ENCODE measurements around the gene TSSC4.

Gene TSSC4

DNA sequence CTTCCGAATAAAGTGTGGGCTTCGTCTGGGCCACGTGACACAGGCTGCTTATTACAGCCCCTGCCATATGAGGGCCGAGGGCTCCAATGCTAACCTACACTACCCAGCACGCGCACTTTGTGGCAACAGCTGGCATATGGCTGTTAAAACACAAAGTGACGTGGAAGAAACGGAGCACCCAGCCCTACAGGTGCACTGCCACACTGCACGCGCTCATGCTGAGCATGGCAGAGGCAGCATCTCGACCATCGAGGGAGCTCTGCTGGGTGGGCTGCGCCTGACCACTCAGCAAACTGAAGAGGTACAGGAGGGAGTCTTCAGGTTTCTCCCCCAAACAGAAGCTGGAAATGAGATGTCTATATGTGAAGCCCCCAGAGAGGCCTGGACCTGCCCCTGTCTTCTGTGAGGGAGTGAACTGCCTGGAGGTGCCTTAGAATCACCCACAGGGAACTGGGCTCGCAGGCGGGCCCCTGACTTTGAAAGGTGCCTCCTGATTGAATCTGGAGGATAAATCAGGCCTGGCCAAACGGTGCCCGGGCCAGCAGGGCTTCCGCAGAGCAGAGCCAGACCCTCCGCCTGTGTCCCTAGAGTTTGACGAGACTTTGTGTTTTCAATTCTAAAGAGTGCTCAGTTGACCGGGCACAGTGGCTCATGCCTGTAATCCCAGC lies 18.3 kb downstream of the TSSC4 start:
- Histone ChIP-seq H3K27ac (no peak overlapping the region), H3K4me1 (no peaks in the 10 kb centered on the region), H3K36me3 (ENCODE audit: control insufficient read depth, insufficient read depth, low read length) (no peaks in the 10 kb centered on the region), H3K4me2 (ENCODE audit: low read length) (no peak overlapping the region), H3K4me3 (ENCODE audit: low read depth, low read length) (no peak overlapping the region), H3K27me3 (ENCODE audit: control insufficient read depth, insufficient read depth, low read length) (no peaks in the 10 kb centered on the region), H3K9me3 (ENCODE audit: control insufficient read depth, low read length) (no peaks in the 10 kb centered on the region), H3K9ac (no peak overlapping the region), H2AFZ (no peak overlapping the region), H3K79me2 (no peaks in the 10 kb centered on the region)
- TF ChIP-seq, protein P1, sequence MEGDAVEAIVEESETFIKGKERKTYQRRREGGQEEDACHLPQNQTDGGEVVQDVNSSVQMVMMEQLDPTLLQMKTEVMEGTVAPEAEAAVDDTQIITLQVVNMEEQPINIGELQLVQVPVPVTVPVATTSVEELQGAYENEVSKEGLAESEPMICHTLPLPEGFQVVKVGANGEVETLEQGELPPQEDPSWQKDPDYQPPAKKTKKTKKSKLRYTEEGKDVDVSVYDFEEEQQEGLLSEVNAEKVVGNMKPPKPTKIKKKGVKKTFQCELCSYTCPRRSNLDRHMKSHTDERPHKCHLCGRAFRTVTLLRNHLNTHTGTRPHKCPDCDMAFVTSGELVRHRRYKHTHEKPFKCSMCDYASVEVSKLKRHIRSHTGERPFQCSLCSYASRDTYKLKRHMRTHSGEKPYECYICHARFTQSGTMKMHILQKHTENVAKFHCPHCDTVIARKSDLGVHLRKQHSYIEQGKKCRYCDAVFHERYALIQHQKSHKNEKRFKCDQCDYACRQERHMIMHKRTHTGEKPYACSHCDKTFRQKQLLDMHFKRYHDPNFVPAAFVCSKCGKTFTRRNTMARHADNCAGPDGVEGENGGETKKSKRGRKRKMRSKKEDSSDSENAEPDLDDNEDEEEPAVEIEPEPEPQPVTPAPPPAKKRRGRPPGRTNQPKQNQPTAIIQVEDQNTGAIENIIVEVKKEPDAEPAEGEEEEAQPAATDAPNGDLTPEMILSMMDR (IDR thresholded peaks at IDR 0.05): no peak

DNA sequence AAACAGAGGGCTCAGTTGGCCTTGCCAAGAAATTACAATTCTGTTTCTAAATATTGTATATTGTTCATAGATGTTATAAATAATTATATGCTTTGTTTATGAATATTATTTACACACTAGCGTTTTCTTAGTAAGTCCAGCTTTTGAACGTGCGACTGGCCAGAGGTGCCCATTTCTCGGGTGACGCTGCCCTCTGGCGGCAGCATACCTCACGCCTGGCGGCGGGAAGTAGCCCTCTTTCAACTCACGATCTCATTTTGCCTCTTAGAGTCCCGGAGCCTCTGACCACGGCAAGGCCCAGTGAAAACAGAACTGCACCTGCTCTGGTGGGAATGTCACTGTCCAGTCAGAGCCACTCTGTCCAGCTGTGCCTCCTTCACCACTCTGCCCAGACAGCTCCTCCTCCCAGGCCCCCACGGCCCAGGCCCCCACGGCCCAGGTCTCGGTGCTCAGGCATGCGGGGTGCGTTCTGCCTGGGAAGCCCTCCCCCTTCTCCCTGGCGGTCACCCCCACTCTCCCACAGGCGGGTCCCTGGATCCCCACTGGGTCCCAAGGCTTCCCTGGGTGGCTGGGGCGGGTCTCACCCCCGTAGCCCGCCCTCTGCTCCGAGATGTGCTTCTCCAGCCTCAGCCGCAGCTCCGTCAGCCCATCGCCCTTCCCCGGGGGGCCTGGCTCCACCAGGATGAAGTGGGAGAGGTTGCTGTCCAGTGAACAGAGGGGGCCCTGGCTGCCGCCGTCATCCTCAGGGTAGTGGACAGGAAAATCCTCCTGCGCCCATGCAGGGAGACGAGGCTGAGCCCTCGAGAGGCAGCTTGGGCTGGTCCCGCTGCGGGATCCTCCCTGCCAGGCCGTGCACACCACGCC lies 19.3 kb downstream of the TSSC4 start:
- H3K9ac ChIP-seq: no peak overlapping the region
- H3K4me1 ChIP-seq: no peaks in the 10 kb centered on the region
- no peaks in the 10 kb centered on the region for H3K9me3 ChIP-seq (ENCODE audit: control insufficient read depth, low read length)
- H3K79me2 ChIP-seq: no peaks in the 10 kb centered on the region
- TF ChIP-seq, protein P1 (IDR thresholded peaks at IDR 0.05): peak; percentile 50
- H3K36me3 ChIP-seq (ENCODE audit: control insufficient read depth, insufficient read depth, low read length): no peaks in the 10 kb centered on the region
- H2AFZ ChIP-seq: peak overlapping the region; percentile 46
- no peak overlapping the region for H3K4me2 ChIP-seq (ENCODE audit: low read length)
- no peaks in the 10 kb centered on the region for H3K27me3 ChIP-seq (ENCODE audit: control insufficient read depth, insufficient read depth, low read length)
- H3K27ac ChIP-seq: no peak overlapping the region
- H3K4me3 ChIP-seq (ENCODE audit: low read depth, low read length): no peak overlapping the region

DNA sequence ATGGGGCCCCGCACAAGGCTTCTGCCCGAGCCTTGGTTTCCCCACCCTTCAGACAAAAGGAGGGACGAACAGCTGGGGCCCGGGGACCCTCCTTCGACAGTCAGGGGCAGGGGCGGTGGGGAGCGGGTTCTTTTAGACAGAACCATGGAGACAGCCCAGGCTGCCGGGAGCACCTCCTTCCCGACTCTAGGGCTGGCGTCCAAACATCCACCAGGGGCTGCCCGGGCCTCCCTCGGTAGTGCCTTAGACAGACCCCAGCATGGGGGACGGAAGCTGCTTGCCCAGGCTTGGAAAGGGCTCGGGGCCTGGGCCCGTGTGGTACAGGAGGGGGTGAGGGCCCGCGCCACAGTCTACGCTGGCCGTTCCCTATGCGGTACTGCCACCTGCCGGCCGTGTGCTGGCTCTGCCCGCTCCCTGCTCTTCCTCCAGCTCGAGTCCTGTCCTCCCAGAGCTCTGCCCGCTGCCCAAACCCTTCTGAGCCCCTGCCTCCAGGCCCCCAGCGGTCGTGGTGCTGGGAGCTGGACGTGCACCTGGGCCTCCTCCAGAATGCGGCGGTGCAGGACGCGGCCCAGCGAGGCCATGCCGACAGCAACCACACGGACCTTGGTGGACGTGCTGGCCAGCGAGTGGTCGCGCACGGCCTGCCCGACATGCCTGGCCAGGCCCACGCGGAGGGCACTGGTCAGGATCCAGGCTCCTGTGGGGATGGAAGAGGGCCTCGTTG lies 20.1 kb downstream of the TSSC4 start:
- H3K9me3 ChIP-seq (ENCODE audit: control insufficient read depth, low read length): no peaks in the 10 kb centered on the region
- H3K27ac ChIP-seq: no peak overlapping the region
- H3K4me3 ChIP-seq (ENCODE audit: low read depth, low read length): no peak overlapping the region
- H3K36me3 ChIP-seq (ENCODE audit: control insufficient read depth, insufficient read depth, low read length): no peaks in the 10 kb centered on the region
- no peak overlapping the region for H3K9ac ChIP-seq
- H3K4me1 ChIP-seq: no peaks in the 10 kb centered on the region
- no peaks in the 10 kb centered on the region for H3K27me3 ChIP-seq (ENCODE audit: control insufficient read depth, insufficient read depth, low read length)
- no peaks in the 10 kb centered on the region for H3K79me2 ChIP-seq
- peak overlapping the region; percentile 46 for H2AFZ ChIP-seq
- no peak overlapping the region for H3K4me2 ChIP-seq (ENCODE audit: low read length)
- TF ChIP-seq, protein P1 (IDR thresholded peaks at IDR 0.05): peak; percentile 77

DNA sequence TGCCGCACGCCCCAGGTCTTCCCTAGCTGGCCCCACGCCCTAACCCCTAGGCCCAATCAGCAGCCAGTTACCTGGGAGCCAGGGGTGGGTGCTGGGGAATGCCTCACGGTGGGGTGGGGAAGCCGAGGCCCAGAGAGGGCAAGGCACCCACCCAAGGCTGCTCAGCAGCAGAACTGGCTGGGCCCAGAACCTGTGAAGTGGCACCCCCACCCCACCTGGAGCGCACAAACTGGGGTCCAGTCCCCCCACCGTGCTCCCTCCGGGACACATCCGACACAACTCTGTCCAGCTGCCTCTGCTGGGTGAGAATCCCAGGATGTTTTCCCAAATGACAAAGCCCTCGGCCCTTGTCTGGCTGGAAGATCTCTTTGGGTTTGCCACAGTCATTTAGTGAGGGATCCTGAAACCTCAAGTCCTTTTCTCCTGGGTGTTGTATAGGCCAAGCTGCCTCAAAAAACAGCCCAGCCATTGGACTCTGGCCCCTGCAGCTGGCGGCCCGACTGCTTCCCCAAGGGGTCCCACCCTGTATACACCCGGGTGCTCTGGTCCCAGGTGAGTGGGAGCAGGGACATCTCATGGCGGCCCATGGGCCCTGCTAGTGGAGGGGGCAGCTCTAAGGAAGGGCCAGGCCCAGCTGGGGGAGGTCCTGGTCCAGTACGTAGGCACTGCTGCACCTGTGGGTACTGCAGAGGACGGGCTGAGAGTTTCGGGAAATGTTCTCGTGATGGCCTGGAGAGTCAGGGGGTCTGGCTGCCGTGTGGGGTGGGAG lies 20.9 kb downstream of the TSSC4 start:
- Histone ChIP-seq H3K9me3 (ENCODE audit: control insufficient read depth, low read length) (no peaks in the 10 kb centered on the region), H2AFZ (no peak overlapping the region), H3K27me3 (ENCODE audit: control insufficient read depth, insufficient read depth, low read length) (no peaks in the 10 kb centered on the region), H3K36me3 (ENCODE audit: control insufficient read depth, insufficient read depth, low read length) (no peaks in the 10 kb centered on the region), H3K9ac (no peak overlapping the region), H3K79me2 (no peaks in the 10 kb centered on the region), H3K4me1 (no peaks in the 10 kb centered on the region), H3K4me3 (ENCODE audit: low read depth, low read length) (no peak overlapping the region), H3K4me2 (ENCODE audit: low read length) (no peak overlapping the region), H3K27ac (no peak overlapping the region)
- TF ChIP-seq, protein P1 (IDR thresholded peaks at IDR 0.05): no peak

Measured in parathyroid adenoma (tissue), 2 donors.